Colonic mucosa (tissue), 4 donors: ENCODE data around the gene MEI1. TPM values are rescaled to one million over a fixed set of nuclear protein-coding genes. Genes with fewer than 3 reads are reported as not detected.
A peak's percentile ranks its signal among the peaks of the same experiment; 100 is the strongest.

Experiments
- DNase-seq: peaks from one replicate; pipeline ENCODE4 v3.0.0-alpha.2; 2020
- H3K27ac ChIP-seq: fragments of 200-600 bp; one replicate; pipeline ENCODE4 v1.8.0; 2021
- H3K27me3 ChIP-seq: fragments of 200-600 bp; one replicate; pipeline ENCODE4 v1.8.0; 2021
- H3K36me3 ChIP-seq: fragments of 200-600 bp; one replicate; pipeline ENCODE4 v1.8.0; 2021
- H3K4me1 ChIP-seq: fragments of 200-600 bp; one replicate; pipeline ENCODE4 v1.8.0; 2021; ENCODE audit warnings: mild to moderate bottlenecking
- H3K4me3 ChIP-seq: fragments of 200-600 bp; one replicate; pipeline ENCODE4 v1.8.0; 2021
- H3K9ac ChIP-seq, 2 donors: one replicate each; pipeline ENCODE4 v1.7.0; 2013; ENCODE audit warnings: control low read depth in 2 of 2, low read depth in 2 of 2, low read length in 2 of 2
- H3K9me3 ChIP-seq: fragments of 200-600 bp; one replicate; pipeline ENCODE4 v1.8.0; 2021
- CTCF ChIP-seq: fragments of 200-600 bp; IDR thresholded peaks from one replicate; pipeline ENCODE4 v1.8.0; 2022; ENCODE audit warnings: antibody characterized with exemption, mild to moderate bottlenecking
- intact Hi-C: fragments of 100-400 bp; cut with DNase I; formaldehyde crosslinking; loops from one replicate; pipeline ENCODE4 v1.14.1; 2022
- total RNA-seq, 2 donors: library from RNA; stranded (reverse); fragmentation: NEBNext Ultra II Directional in 1 of 2; extraction: Animal tissue kit (Norgen Biotek cat#: 25700) in 1 of 2; gene quantifications; one replicate each; pipeline ENCODE4 v1.2.1, GENCODE V29; 2021
- donor health status: healthy.
- donor health status: DM: no; HTN: no; CAD: no.
- donor health status: DM: no; HTN: no; CAD: no.

Gene MEI1
- total RNA-seq, 2 donors from 2014 or later: 1.8 to 1.9 TPM

GRCh38 chr22:41690476-41690875 lies 8.8 kb upstream of the MEI1 start:
- peaks cover 5% of the 10 kb centered on the region for H3K4me1 ChIP-seq
- H3K27me3 ChIP-seq: no peaks in the 10 kb centered on the region
- H3K9ac ChIP-seq: no peak overlapping the region
- no peaks in the 10 kb centered on the region for H3K36me3 ChIP-seq
- DNase-seq: no peak
- TF ChIP-seq CTCF: no peak
- H3K4me3 ChIP-seq: no peak overlapping the region
- intact Hi-C loops: no loop called here
- H3K9me3 ChIP-seq: no peaks in the 10 kb centered on the region
- H3K27ac ChIP-seq: no peak overlapping the region

GRCh38 chr22:41695211-41695610 lies 4.1 kb upstream of the MEI1 start:
- Histone ChIP-seq H3K27ac (no peak overlapping the region), H3K36me3 (no peaks in the 10 kb centered on the region), H3K4me1 (peaks cover 7% of the 10 kb centered on the region), H3K9ac (no peak overlapping the region), H3K27me3 (no peaks in the 10 kb centered on the region), H3K4me3 (no peak overlapping the region), H3K9me3 (no peaks in the 10 kb centered on the region)
- DNase-seq: no peak
- intact Hi-C loops: loop anchor here (5.0 kb wide), 1 partner anchor 247 kb away; no protein-coding TSS in a partner anchor
- no peak for TF ChIP-seq CTCF

DNA sequence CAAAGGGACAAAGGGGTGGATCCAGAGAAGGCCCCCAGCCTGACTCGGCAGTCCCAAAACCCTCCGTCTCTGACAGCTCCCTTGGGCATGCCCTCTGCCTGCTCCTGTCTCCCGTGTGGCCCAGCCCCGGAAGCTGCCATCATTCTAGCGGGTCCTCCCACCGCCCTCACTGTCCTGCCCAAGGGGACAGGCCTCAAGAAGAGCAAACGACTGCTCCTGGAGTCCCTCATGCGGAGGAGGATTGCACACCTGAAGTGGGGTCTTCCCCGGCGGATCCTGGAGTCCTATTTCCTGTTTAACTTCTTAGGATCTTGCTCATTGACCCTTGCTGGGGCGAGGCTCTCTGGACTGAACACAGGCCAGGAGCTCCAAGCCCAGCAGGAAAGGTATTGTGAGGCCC lies 2.6 kb upstream of the MEI1 start:
- Histone ChIP-seq H3K27ac (no peak overlapping the region), H3K4me3 (no peak overlapping the region), H3K9me3 (no peaks in the 10 kb centered on the region), H3K36me3 (no peaks in the 10 kb centered on the region), H3K4me1 (peaks cover 7% of the 10 kb centered on the region), H3K27me3 (no peaks in the 10 kb centered on the region), H3K9ac (peak overlapping the region in 1 of 2 donors; percentile 60)
- no peak for DNase-seq
- TF ChIP-seq CTCF: no peak
- intact Hi-C loops: loop anchor here (5.0 kb wide), 1 partner anchor 246 kb away; no protein-coding TSS in a partner anchor

GRCh38 chr22:41697126-41697775 lies 2.1 kb upstream of the MEI1 start:
- no peaks in the 10 kb centered on the region for H3K36me3 ChIP-seq
- peak overlapping the region; percentile 26 for H3K4me3 ChIP-seq
- no peak overlapping the region for H3K27ac ChIP-seq
- peak overlapping the region in 1 of 2 donors; percentile 60 for H3K9ac ChIP-seq
- H3K4me1 ChIP-seq: peaks cover 7% of the 10 kb centered on the region
- DNase-seq: peak; percentile 97
- no peaks in the 10 kb centered on the region for H3K9me3 ChIP-seq
- TF ChIP-seq CTCF: peak; percentile 99
- intact Hi-C loops: loop anchor here (5.0 kb wide), 1 partner anchor 245 kb away; no protein-coding TSS in a partner anchor
- H3K27me3 ChIP-seq: no peaks in the 10 kb centered on the region

DNA sequence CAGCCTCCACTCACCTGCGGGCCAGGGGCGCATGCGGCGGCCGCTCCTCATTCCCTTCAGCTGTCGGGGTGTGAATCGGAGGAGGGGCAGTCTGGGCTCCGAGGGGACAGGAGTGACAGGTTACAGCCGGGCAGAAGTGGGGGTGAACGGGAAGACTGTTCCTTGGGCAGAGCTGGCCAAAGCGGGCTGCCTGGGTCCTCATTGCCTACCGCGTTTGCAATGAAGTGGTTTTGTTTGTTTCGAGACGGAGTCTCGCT lies 733 bp downstream of the MEI1 start:
- H3K4me1 ChIP-seq: peaks cover 7% of the 10 kb centered on the region
- intact Hi-C loops: no loop called here
- H3K9me3 ChIP-seq: no peaks in the 10 kb centered on the region
- DNase-seq: no peak
- H3K27ac ChIP-seq: no peak overlapping the region
- no peak overlapping the region for H3K4me3 ChIP-seq
- TF ChIP-seq CTCF: no peak
- H3K9ac ChIP-seq: no peak overlapping the region
- H3K36me3 ChIP-seq: no peaks in the 10 kb centered on the region
- H3K27me3 ChIP-seq: no peaks in the 10 kb centered on the region
